ENCODE measurements around the gene CACNB2.

The CACNB2 gene

GRCh38 chr10:18472977-18473376 lies 332.8 kb downstream of the CACNB2 start:
- no peak for DNase-seq

DNA sequence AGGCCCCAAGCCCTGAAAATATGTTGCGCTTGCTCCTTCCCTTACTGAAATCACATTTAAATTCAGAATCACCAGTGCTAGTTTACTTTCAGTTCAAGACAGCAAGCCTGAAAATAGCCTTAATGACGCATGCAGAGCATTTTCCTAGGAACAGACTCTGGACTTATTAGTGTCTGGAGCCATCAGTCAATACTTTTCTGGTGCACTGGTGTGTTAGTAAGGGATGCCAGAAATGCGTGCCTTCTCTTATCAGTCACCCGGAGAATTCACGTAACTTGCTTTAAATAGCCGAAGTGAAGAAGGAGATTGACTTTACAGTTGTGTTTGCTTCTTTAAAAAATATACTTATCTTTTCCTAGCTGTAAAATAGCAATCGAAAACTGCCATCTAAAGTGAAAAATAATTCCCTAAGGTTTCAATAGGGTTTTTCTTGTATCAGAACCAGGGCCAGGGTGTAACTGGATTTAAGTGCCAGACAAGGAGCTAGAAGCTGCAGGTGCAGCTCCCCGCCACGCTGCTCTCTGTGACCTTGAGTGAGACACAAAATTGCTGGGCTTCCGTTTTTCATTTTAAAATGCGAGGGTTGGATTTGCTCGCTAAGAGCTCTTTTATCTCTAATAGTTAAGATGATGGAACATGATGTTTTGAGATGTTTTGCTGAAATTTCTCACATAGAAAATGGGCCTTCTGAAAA lies 333.3 kb downstream of the CACNB2 start:
- DNase-seq: no peak

DNA sequence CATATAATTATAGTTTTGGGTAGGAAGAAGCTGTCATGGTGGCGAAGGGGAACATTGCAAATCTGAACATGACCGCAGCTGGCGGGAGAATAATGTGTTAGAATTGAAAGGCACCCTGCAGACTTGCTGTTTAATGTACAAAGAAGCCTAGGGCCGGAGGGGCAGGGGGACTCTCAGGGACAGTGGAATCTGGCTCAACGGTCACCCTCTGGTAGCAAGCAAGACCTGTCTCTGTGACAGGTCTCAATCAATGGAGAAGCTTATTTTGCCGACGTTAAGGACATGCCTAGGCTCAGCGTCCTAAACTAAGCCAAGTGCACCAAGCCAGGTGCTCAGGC lies 333.9 kb downstream of the CACNB2 start:
- DNase-seq: no peak

- DNase-seq: no peak
Observed at GRCh38 chr10:18476076-18476647, 335.9 kb downstream of the CACNB2 start.

- no peak for DNase-seq
Observed at GRCh38 chr10:18478354-18478753, 338.1 kb downstream of the CACNB2 start.

GRCh38 chr10:18479502-18479901 lies 339.3 kb downstream of the CACNB2 start:
- no peak for DNase-seq

GRCh38 chr10:18483516-18484186 lies 343.4 kb downstream of the CACNB2 start:
- no peak for DNase-seq

GRCh38 chr10:18486438-18486837 lies 346.2 kb downstream of the CACNB2 start:
- DNase-seq: no peak

GRCh38 chr10:18490755-18491154 lies 350.5 kb downstream of the CACNB2 start:
- no peak for DNase-seq

DNA sequence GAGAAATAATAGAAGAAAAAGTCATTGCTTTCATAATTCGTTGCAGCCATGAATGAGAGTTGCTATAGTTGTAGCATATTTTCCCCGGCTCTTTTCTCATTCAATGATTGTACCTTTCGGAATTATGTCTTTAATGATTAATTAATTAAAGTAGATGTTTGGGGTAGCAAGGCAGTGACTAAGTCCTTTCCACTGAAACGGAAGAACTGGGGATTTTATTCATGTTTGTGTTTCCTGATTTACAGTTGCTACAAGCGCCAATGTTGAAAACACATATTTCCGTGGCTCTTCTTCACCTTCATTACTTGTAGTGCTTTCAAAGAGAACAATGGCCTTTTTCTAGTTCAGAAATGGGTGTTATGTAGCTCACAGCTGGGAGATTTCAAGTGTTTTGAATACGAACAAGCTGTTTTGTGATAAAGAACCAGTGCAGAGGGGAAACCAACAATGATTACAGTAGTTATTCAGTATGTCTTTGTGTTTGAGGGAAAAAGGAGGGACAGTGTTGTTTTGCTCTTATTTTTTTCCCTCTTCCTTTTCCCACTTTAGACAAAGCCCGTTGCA lies 357.7 kb downstream of the CACNB2 start:
- no peak for DNase-seq

DNA sequence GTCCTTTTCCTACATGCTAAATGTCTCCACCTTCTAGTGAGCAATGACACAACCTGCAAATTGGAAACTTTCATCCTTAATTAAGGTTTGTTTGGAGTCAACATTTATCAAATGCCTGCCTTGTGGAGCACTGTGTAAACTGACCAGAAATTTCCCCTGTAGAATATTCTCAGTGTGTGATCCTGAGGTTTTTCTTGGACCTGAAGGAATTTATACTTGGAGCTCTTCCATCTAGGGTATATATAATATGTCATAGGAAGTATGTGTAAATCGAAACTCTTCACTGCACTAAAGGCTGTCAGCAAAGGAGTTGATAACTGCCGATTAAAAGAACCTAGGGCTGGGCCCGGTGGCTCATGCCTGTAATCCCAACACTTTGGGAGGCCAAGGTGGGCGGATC lies 358.8 kb downstream of the CACNB2 start:
- no peak for DNase-seq

DNA sequence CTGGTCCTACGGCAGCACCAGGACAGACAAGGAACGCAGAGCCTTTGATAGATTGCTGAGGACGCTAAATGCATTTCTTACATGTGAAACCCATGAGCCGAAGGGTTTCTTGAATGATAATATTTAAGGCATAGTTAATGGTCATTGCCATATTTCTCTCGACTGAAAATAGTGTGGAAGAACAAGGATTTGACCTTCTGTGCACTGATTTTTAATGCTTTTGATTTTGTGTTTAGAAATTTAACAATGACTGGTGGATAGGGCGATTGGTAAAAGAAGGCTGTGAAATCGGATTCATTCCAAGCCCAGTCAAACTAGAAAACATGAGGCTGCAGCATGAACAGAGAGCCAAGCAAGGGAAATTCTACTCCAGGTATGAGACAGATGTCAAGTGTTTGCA lies 360.4 kb downstream of the CACNB2 start:
- DNase-seq: no peak

DNA sequence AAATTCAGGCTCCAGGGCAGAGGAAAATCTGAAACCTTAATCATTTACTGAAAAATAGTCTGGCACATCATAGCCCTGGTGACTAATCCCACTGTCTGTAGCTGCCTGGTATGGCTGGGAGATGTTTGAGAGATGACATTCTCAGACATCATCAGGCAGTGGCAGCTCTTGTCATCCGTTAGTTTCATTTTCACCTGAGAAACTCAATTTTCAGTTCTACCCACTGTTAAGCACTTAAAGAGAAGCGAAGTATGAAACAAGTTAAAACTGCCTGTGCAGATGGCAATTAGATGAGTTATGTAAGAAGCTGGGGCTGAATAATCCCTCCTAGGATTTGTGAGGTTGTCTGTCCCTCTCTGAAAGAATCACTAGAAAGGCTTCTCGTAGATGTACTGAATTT lies 361.0 kb downstream of the CACNB2 start:
- DNase-seq: no peak

- DNase-seq: no peak
Observed at GRCh38 chr10:18501629-18502028, 361.4 kb downstream of the CACNB2 start.

- no peak for DNase-seq
Observed at GRCh38 chr10:18504161-18504560, 363.9 kb downstream of the CACNB2 start.

GRCh38 chr10:18505456-18506118 lies 365.4 kb downstream of the CACNB2 start:
- no peak for DNase-seq

DNA sequence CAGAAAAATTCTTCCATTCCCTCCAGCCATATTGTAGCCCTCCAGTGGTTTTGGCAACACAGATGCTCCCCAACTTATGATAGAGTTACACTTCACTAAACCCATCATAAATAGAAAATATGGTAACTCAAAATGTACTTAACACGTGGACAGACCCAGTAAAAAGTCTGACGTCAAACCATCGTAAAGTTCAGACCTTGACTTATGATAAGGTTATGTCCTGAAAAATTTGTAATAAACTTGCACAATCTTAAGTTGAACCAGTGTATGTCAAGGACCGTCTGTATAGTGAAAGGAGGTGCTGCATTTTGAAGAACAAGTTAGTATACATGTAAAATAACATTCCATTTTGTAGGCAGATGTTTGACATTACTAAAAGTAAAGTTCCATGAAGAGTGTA lies 368.4 kb downstream of the CACNB2 start:
- no peak for DNase-seq

- DNase-seq: no peak
Observed at GRCh38 chr10:18514537-18514936, 374.3 kb downstream of the CACNB2 start.

DNA sequence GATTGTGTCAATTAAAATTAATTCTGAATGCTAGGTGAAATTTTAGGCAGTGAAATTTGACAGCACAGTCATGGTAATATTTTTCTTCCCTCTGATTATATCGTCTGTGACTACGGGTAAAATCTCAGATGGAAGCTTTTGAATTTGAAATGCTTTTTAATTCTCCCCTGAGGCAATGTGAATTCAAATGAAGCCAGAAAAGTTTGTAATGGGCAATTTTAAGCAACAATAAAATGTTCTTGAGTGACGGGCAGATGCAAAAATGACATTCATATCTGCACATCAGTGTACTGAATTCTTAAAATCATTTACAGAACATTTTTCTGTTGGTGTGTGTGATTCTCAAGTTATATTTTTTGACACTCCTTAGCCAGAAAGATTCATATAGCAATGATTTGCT lies 376.6 kb downstream of the CACNB2 start:
- DNase-seq: no peak

DNA sequence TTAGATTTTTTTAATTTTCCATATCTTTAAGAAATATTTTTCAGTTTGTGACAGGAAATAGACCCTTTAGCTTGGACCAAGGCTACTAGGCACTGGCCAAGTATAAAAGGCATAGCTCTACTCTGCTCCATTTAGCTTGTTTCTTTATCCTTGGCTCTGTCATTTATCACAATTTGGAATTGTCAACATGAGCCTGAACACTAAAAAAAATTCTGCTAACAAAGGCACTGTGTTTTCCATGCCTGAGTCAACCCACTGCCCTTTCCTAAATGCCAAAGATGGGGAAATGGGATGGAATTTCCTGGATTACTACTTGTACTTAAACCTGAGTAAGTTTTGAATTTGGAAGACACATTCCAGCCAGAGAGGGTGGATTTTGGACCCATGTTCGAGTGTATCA lies 382.8 kb downstream of the CACNB2 start:
- DNase-seq: no peak

DNA sequence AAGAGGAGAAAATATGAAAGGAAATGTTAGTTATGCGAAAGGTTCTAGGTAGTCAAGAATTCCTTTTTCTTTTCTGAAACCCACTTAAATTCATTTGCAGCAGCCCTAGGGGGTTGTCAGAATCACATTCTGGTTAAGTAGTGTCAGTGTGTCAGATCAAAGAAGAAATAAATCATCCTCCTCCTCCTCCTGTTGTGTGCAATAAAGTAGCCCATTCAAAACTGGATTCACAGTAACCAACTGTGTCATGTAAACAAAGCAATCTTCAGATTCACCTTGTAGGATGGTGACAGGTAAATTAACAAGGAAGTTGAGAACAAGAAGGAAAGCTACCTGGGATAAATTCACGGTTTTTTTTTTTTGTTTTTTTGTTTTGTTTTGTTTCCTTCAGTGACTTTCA lies 383.6 kb downstream of the CACNB2 start:
- no peak for DNase-seq

DNA sequence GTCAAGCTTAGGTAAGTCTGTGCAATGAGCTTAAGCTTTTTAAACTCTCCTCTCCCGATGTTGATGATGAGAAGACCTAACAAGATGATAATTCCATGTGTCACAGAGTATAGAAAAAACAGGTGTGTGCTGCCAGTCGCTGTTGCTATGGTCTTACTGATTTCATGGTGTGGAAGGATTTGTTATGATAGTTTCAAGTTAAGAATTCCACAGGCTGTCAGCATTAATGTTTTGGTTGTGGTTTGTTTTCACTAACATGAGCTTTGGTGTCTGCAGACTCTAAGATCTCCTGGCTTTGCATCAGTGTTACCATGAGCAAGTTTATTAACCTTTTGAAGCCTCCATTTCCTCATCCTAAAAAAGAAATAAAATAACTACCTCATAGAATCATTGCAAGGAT lies 387.5 kb downstream of the CACNB2 start:
- DNase-seq: no peak

GRCh38 chr10:18528292-18528691 lies 388.1 kb downstream of the CACNB2 start:
- no peak for DNase-seq
